HG03139 (cell line): Measurements from ENCODE around the gene NAA60.
A peak's percentile ranks its signal among the peaks of the same experiment; 100 is the strongest.

Experiments used
- ATAC-seq: cut with Tn5 transposase; IDR thresholded peaks from one replicate; pipeline ENCODE4 v1.9.1; 2021; ENCODE audit not compliant: unreplicated experiment

NAA60 gene

DNA sequence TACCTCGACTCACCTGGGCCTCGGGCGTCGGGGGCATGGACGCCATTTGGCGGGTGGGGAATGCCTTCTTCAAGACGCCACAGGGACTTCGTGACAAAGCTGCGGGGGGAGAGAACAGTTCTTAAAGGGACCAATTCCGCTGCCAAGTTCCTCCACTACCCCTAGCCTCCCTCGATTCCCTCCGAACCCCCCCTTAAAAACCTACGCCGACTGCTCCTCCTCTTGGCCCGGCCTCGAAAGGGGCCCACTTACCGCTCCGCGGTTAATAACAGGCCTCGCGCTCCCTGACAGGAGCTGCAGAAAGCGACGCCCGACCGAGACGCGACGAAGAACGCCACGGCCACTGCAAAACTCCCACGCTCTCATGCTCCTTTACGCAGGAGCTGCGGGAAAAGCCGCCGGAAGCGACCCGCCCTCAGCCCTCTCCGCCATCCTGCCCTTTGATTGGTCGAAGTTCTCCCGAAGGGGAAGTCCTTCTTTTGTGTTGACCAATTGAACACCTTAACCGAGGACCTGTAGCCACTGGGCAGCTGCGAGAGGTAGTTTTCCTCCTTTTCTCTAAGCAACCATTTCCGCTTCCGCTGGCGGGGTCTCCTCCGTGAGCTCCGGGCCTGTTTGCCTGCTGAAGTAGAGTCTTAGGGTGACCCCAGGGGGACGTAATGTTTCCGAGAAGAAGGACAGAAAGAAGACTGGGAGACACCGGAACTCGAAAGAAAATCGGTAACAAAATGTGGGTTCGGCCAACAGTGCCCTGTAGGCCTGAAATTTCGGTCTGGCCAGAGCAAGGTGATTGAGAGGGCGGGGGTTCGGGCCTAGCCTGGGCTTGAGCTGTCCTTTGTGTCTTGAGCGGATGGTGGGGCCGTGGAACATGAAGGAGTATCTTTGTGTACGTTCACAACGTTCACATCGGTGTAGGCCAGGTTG, at the start of gene NAA60, which contains the start of gene ZNF597:
TSS of gene NAA60 (plus strand) at position 573 of the 924 bp plus-strand sequence. CDS start 32,548 bp downstream, outside the sequence.
TSS of gene ZNF597 (minus strand) at position 397 of the 924 bp plus-strand sequence. CDS start at position 46, 351 bp downstream.
- peak; percentile 92 for ATAC-seq

DNA sequence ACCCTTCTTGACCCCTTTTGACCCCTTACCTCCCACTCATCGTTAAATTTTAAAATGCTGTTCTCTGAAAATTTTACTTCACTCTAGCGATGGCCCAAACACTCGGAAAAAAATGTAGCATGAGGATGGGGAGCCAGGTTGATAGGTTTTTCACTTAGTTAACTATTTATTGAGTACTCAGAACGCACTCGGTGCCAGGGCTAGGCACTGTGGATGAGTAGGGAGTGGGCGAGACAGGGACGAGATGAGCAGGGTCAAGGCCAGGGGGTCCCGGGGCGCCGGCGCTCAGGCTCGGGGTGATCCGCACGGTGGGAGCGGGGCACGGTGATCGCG, 43.1 kb upstream of the NAA60 start:
- no peak for ATAC-seq

DNA sequence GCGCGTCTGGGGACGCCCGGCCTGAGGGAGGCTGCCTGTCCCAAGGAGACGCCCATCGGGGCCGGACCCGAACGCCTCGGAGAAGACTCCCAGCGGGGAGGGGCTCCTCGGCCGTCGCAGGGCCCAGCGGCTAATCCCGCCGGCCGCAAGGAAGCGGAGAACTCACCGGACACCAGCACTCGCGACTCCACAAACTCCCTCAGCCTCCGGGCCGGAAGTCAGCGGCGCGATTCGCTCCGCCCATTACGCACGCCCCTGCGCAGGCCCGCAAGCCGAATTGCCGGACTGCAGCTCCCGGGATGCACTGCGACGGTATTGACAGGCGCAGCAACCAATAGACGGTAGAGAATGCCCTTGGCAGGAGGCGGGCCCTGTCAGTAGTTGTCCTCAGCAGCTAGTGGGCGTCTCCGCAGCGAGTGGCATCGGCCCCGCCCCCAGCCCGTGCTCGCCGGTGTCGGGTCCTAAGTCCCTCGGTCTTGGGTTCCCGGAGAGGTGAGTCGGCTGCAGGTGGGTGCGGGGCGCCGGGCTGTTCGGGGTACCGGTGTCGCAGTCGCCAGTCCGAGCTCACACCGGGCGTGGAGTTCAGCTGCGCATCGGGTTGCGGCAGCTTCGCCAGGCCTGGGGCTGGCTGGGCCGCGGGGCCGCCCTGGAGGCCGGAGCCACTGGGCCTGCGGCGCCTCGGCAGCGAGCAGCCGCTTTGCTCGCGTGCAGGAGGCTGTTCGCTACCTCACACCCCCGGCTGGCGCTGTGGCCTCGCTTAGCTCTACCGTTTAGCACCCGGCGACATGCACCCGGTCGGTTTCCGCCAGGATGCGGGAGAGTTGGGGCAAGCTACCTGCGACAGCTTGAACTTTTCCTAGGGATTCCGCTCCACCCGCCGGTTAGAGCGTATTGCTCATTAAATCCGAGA, 42.4 kb upstream of the NAA60 start, which contains the start of the genes ZNF174 and ZSCAN32:
TSS of gene ZNF174 (plus strand) at position 437 of the 910 bp plus-strand sequence. CDS start 790 bp downstream, outside the sequence.
TSS of gene ZSCAN32 (minus strand) at position 226 of the 910 bp plus-strand sequence. CDS start 3,447 bp downstream, outside the sequence.
- ATAC-seq = peak; percentile 97

DNA sequence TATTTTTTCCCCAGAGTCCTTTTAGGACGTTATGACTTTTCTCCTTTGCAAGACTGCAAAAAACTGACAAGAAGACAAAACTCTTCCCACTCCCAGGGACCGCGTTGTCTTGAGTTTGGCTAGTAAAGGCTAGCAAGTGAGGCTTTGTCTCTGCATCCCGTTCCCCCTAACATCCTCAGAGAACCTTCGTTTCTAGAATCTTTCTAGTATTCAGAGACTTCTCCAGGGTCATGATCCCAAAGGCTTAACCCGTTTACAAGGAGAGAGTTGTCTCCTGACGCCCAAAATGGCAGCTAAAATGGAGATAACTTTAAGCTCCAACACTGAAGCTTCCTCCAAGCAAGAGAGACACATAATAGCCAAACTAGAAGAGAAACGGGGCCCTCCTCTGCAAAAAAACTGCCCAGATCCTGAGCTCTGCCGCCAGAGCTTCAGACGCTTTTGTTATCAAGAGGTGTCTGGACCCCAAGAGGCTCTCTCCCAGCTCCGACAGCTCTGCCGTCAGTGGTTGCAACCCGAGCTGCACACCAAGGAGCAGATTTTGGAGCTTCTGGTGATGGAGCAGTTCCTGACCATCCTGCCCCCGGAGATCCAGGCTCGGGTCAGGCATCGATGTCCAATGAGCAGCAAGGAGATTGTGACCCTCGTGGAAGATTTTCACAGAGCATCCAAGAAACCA, 41.6 kb upstream of the NAA60 start:
- no peak for ATAC-seq

DNA sequence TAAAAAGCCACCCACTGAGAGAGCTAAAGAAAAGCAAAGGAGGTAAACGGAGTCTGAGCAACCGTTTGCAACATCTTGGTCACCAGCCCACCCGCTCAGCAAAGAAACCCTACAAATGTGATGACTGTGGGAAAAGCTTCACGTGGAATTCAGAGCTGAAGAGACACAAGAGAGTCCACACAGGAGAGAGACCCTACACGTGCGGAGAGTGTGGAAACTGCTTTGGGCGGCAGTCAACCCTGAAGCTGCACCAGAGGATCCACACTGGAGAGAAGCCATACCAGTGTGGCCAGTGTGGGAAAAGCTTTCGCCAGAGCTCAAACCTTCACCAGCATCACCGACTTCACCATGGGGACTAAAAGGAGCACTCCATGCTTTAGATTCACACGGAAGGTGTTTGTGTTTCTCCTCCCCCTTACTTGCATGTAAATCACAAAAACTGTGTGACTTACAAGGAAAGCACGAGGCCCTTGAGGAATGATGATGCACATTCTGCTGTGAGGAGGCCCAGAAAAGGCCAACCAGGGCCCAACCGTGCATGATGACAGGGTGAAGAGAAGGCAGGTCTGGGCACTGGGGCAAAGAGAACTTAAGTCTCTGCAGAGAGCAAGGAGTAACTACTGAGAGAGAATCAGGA, 34.8 kb upstream of the NAA60 start:
- ATAC-seq = no peak

DNA sequence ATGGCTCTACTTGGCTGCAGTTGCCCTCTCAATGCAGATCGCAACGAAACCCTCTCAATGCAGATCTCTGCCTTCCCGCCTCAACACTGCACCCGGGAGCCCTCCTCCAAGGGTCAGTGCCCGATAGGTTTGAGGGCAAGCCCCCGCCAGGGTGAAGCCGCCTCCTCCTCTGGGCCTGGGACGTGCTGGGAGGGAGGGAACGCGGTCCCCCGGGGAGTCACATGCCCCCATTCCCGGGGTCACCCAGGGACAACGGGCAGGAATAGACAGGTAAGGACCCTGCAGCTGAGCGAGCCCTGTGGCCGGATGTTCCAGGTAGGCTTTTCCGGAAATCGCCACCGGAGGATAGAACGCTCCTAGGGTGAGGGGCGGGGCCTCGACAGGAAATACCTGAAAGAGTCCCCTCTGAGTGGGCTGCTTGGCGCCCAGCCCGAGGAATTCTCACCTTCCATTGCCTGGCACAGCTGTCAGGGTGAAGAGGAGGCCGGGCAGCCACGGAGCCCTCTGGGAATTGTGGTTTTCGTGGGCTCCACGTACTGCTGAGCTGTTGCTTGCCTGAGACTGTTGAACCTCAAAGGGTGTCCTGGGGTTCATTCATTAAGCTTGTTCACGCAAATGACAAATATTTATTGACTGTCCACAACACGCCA, 29.6 kb upstream of the NAA60 start:
- ATAC-seq = no peak

DNA sequence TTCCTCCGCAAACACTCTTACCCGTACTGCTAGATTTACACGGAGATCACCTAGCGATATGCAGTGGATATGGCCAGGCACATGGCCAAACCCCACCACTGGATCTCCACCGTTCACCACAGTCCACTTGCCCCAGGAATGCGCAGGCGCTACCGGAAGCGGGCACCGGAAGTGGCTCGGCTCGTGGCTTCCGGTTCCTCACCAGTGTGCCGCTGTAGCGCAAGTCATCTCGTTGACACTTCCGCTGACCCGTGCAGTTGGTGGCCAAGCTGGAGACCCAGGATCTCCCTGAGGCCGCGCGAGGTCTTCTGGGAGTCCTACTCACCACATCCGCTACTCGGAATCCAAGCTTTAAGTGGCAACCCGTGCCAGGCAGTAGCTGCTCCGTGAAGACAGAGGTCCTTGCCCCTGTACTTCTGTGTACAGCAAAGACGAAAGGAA, 11.7 kb upstream of the NAA60 start:
- no peak for ATAC-seq

DNA sequence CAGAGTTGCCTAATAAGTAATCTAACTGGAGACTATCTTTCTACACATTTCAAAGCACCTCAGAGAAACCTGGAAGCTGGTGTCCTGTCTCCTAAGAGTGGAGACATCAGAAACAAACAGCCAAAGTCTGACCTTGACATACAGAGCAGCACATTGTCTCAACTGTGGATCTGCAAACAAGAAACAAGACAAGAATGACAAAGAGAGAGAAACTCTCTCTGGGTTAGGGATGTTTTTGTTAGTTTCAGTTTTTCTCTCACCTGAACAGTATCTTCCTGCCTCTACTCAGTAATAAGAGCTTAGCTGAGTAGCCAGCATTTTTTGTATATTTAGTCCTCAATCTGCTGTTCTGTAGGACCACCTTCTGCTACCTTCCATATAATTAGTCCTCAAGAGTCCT, 9.1 kb upstream of the NAA60 start:
- ATAC-seq = no peak

DNA sequence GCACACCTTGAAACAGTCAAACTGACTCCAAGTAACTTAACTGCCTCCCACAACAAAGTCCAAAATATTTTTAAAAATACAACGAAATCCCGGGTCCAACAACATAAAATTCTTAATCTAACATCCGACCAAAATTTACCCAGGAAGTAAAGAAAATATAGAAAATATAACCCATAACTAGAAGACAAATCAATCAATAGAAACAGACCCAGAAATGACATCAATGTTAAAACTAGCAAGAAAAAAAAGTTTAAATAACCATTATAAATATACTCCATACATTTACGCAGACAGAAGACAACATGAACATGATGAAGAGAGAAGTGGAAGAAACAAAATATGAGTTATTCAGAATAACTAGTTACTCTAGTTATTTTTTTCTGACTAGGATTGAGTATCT, 3.8 kb upstream of the NAA60 start:
- ATAC-seq = no peak

DNA sequence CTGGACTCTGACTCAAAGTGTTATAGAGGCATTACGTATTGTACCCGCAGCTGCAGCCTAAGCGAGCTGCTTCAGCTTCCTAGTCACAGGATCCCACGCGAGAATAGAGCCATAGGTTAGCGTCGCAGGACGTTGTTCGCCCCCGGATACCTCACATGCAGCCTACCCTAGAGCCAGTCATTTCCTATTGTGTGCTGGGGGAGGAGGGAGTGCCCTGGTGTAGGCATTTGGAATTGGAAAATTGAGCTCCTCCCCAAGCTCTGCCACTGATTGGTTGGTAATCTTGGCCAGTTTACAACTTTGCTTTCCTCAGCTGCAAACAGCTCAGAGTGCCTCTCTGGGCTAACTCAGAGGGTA, 530 bp downstream of the NAA60 start:
- ATAC-seq = peak; percentile 13

DNA sequence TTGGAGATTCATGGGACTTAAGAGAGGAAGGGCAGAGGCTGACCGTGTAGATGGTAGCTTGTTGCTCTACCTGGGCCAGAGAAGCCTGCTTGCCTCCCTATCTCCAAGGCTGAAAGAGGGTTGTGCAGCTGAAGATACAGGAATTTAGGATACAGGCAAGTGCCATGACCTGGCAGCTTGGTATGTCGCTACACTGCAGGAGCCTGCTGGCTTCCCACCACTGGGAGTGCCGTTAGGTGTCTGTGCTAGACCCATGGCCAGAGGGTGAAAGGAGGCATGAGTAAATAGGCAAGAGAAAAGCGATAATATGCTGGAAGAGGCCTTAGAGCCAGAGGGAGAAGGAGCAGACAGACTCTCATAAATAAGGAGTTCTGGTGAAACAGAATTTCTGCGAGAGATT, 10.6 kb downstream of the NAA60 start:
- no peak for ATAC-seq

DNA sequence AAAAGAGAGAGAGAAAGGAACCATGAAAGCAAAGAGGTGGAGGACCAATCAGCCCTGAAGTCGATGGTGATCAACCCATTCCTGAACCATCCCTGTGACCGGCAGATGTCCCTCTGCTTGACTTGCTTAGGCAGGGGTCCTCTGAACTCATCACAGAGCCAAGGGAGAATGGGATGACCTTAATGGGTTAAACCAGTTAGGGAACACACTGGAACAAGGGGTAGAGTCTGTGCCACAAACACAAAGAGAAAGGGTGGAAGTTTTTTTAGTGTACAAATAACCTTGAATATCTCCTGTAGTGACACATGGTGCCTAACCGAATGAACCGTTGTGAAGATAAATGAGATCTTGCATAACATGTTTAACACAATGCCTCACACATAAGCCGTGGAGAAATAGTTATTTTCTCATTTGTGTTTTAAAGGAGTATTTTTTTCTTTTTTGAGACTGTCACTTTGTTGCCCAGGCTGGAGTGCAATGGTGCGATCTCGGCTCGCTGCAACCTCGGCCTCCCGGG, 11.2 kb downstream of the NAA60 start:
- no peak for ATAC-seq

DNA sequence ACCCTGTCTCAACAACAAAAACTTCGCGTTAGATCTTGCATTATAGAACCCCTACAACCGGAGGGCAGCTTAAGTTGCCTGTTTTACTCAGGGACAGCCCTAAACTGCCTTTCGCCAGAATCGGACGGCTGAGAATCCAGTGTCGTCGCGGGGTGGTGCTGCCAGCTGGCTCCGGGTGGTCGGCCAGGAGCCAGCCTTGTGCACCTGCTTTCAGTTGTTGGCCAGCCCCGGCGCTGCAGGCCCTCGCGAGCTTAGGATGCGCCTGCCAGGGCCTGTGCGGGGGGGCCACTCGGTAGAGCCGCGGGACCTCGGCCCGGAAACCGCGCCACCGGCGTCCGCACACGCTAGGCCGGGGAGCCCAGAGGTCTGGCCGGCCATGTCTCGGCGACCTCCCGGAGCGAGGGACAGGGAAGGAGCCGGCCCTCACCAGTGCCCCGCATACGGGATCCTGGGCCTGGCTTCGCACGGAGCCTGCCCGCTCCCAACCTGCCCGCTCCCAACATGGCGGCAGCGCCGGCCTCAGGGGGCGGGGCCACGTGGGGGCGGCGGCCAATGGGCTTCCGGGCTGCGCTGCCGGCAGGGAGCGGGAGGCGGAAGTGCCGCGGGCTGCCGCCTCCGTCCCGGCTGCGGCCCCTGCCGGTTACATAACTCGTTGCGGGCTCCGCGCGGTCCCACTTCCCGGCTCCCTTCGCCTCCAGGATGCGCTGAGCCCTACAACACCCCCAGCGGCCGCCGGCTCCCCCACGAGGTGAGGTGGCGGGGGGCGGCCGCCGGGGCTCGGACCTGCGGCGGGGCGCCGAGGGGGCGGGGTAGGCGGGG, 14.2 kb downstream of the NAA60 start:
- peak; percentile 51 for ATAC-seq

DNA sequence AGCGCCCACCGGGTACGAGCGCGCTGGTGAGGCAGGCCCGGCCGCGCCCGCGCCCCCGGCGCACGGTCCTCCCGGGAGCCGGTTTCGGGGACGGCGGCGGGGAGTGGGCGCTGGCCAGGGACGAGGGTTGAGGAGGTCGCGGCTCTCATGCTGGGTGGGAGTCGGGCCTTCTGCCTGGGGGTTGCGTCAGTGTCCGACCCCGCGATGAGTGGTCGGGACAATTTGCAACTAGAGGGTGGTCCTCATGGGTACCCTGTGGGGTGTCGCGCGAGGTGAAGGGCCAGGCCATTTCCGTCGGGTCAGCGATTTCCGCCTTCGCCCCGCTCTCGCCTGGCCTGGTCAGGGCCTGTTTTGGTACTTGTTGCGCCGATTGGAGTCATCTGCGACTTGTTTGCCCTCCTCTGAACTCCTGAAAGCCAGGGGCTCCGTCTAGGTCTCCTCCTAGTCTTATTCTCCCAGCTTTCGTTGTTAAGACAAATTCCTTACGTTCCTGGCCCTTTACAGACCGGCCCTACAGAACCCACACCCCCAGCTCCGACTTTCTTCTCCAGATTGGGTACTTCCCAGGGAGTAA, 14.9 kb downstream of the NAA60 start:
- ATAC-seq = peak; percentile 16

DNA sequence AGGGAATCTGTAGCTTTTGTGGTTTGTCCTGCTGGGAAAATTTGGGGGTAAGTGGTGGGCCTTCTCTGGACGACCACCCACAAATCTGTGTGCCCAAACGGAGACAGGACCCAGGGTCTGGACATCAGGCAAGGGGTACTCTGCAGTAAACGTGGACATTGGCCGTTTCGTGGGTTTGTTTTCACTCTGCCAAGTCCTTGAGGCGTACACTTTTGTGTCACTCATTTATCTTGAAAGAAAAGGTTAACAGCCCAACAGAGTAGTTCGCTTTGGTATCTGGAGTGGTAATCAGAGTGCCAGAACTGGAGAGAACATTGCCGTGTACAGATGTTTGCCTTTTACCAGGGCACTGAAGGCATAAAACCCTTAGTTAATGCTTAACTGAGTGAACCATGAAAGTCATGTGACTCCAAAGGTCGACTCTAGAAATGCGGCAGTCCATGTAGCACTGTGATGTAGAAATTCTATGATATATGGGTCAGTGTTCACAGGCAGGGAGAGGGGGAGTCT, 15.4 kb downstream of the NAA60 start:
- ATAC-seq = no peak

DNA sequence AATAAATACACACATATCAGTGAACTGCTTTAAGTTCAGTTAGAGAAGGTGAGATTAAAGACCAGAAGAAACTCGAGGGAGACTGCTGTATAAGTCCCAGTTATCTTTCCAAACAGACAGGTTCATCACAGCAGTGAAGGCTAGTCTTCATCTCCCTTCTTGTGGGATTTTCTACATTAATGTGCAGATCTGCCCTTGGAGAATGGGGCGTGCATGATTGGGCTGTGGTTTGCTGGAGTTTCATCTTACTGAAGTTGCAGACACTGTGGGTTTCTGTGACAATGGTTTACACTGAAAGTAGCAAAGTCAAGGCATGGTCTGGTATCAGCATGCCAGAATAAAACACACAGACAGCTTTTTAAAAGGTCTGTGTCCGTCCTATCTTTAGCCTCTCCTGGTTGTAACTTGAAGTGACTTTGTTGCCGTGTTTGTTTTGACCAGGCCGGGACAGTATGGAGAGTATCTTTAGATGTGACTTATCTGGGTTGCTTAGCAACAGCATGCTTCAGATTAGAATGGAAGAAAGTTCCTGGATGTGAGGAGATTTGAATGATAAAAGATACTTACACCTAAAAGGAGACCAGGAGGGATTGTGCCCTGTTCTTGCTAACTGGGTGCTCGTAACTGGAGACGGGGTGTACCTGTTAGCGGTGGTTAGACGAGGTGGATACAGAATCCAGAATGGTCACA, 16.1 kb downstream of the NAA60 start:
- ATAC-seq = no peak

DNA sequence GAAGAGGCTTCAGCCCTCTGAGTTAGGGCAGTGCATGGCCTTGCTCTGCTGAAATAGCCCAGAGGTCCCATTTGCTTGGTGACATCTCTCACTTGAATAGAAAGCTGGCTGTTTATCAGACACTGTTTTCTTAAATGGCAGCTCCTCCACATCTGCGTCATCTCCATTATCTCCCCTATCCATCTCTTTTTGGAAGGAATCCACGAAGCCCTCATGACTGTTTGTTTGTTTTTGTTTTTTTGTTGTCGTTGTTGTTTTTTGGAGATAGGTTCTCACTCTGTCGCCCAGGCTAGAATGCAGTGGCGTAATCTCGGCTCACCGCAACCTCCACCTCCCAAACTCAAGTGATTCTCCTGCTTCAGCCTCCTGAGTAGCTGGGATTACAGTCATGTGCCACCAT, 16.6 kb downstream of the NAA60 start:
- no peak for ATAC-seq

DNA sequence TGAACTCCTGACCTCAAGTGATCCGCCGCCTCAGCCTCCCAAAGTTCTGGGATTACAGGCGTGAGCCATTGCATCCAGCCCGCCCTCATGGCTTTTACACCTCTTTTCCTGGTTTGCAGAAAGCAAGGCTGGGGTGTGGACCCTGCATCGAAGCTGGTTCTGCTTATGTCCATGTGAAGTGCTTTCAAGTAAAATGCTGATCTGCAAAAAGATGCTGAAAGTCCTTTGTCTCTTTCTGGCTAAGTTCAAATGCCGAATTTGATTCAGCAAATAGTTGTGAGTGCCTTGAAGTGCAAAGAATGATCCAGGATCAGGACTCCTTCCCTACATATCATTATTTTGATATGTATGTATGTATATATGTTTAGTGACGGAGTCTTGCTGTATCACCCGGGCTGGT, 17.1 kb downstream of the NAA60 start:
- no peak for ATAC-seq
